Inferior parietal cortex (tissue), 1 donor: ENCODE data around the gene C20orf204.

ENCODE experiments used
- DNase-seq: peaks from one replicate; pipeline ENCODE4 v3.0.0-alpha.2; 2016; ENCODE audit errors: extremely low spot score

The C20orf204 gene

GRCh38 chr20:64042054-64042781 lies 6.2 kb downstream of the C20orf204 start:
- no peak for DNase-seq

GRCh38 chr20:64043768-64044167 lies 7.8 kb downstream of the C20orf204 start:
- DNase-seq: no peak

GRCh38 chr20:64044484-64045247 lies 8.7 kb downstream of the C20orf204 start:
- no peak for DNase-seq

GRCh38 chr20:64045346-64046011 lies 9.5 kb downstream of the C20orf204 start:
- no peak for DNase-seq

- no peak for DNase-seq
Observed at GRCh38 chr20:64047046-64047389, 11.0 kb downstream of the C20orf204 start.

- DNase-seq: no peak
Observed at GRCh38 chr20:64047968-64048401, 12.0 kb downstream of the C20orf204 start.

- DNase-seq: no peak
Observed at GRCh38 chr20:64048402-64049044, 12.5 kb downstream of the C20orf204 start.

- DNase-seq: no peak
Observed at GRCh38 chr20:64049060-64049877, 13.3 kb downstream of the C20orf204 start, which contains the start of gene SOX18. Gene SOX18, minus strand, starts transcription at chr20:64049639. Its CDS starts 123 bp downstream, at chr20:64049516.

- DNase-seq: no peak
Observed at GRCh38 chr20:64049878-64050260, 13.9 kb downstream of the C20orf204 start.

GRCh38 chr20:64050261-64051032 lies 14.5 kb downstream of the C20orf204 start:
- DNase-seq: no peak

- no peak for DNase-seq
Observed at GRCh38 chr20:64051033-64051452, 15.1 kb downstream of the C20orf204 start.

- DNase-seq: no peak
Observed at GRCh38 chr20:64051561-64052325, 15.8 kb downstream of the C20orf204 start.

- DNase-seq: no peak
Observed at GRCh38 chr20:64052326-64052722, 16.3 kb downstream of the C20orf204 start.

GRCh38 chr20:64052987-64053840 lies 17.2 kb downstream of the C20orf204 start:
- DNase-seq: no peak

GRCh38 chr20:64053841-64054661 lies 18.1 kb downstream of the C20orf204 start:
- no peak for DNase-seq

- DNase-seq: no peak
Observed at GRCh38 chr20:64055396-64055892, 19.5 kb downstream of the C20orf204 start.

GRCh38 chr20:64055893-64056638 lies 20.1 kb downstream of the C20orf204 start:
- DNase-seq: no peak
